AG10803 (cell line): ENCODE measurements around the gene SPEM3.

Experiments
- DNase-seq: peaks from one replicate; pipeline ENCODE4 v3.0.0; 2010; ENCODE audit warnings: low read depth
- H3K4me3 ChIP-seq: 2 replicates; pipeline ENCODE4 v1.5.1; 2011; ENCODE audit warnings: mild to moderate bottlenecking, low read length, control low read depth
- TF ChIP-seq, protein P1 (sequence below): conservative IDR thresholded peaks from 2 replicates; pipeline ENCODE4 v1.5.1; 2011; ENCODE audit warnings: mild to moderate bottlenecking, low read length, control low read depth, inconsistent platforms

Gene SPEM3

DNA sequence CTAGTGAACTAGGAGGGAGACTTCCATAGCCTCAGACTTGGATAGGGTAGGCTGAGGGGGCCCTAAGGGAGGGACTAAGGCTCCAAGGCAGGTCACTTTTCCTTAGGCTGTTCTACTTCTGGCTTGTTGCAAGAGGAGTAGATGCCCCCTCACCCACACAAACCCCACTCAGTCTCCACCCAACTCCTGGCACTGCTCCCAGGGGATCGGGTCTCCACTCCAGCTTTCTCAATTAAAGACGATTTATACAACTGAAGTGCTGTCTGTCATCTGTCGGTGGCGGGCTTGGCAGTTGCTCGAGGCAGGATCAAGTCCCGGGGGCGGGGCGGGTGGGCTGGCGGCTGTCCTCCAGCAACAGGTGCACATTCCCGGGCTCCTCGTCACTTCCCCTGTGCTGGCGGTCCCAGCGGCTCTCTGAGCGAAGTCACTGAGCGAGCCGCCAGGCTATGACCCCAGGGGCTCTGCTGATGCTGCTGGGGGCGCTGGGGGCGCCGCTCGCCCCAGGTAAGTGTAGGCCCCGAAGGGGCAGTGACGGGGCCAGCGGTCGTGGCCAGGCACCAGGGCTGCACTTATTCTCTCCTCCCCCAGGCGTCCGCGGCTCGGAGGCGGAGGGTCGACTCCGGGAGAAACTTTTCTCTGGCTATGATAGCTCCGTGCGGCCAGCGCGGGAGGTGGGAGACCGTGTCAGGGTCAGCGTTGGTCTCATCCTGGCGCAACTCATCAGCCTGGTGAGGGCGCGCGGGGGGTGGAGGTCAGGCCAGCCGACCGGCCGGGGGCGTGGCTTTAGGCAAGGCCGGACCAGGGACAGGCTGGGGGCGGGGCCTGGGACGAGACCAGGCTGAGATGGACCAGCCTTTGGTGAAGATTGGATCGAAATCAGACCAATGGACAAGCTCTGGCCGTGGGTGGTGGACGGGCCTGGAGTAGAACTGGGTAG, 16.3 kb downstream of the SPEM3 start, which contains the start of gene CHRNB1:
Gene CHRNB1 (plus strand): TSS at position 380 of the 937 bp plus-strand sequence. CDS start 67 bp downstream, at position 447.
- DNase-seq, result no peak
- peak within 1 kb of the TSS; percentile 37 for H3K4me3 ChIP-seq
- TF ChIP-seq, protein P1, sequence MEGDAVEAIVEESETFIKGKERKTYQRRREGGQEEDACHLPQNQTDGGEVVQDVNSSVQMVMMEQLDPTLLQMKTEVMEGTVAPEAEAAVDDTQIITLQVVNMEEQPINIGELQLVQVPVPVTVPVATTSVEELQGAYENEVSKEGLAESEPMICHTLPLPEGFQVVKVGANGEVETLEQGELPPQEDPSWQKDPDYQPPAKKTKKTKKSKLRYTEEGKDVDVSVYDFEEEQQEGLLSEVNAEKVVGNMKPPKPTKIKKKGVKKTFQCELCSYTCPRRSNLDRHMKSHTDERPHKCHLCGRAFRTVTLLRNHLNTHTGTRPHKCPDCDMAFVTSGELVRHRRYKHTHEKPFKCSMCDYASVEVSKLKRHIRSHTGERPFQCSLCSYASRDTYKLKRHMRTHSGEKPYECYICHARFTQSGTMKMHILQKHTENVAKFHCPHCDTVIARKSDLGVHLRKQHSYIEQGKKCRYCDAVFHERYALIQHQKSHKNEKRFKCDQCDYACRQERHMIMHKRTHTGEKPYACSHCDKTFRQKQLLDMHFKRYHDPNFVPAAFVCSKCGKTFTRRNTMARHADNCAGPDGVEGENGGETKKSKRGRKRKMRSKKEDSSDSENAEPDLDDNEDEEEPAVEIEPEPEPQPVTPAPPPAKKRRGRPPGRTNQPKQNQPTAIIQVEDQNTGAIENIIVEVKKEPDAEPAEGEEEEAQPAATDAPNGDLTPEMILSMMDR, result no peak

DNA sequence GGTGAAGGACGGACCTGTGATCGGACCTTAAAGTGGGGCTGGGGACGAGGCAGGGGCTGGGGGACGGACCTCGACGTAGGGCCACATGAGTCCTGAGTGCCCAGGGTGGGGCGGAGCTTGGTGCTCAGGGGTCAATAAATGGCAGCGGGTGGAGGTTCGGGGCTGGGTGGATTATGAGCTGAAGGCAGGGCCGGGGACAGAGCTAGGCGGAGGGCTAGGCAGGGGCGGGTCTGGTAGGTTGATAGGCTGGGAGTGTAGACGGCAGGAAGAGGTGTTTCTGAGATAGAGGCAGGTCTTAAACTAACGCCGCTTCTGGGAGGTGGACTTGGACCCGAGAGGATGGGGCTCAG, 16.9 kb downstream of the SPEM3 start:
- H3K4me3 ChIP-seq, result peak overlapping the region; percentile 37
- TF ChIP-seq, protein P1, result no peak
- no peak for DNase-seq

DNA sequence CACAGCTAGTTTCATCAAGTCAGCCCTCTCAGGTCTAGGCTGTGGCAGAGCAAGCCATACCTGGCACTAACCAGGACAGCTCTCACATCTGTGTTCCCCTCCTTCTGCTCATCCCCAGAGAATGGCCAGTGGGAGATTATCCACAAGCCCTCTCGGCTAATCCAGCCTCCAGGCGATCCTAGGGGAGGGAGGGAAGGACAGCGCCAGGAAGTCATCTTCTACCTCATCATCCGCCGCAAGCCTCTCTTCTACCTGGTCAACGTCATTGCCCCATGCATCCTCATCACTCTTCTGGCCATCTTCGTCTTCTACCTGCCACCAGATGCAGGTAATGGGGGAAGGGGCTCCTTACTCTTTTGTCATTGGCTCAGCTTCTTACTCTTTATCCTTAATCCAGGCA, 19.8 kb downstream of the SPEM3 start:
- DNase-seq, result no peak
- no peak overlapping the region for H3K4me3 ChIP-seq
- TF ChIP-seq, protein P1, result no peak

DNA sequence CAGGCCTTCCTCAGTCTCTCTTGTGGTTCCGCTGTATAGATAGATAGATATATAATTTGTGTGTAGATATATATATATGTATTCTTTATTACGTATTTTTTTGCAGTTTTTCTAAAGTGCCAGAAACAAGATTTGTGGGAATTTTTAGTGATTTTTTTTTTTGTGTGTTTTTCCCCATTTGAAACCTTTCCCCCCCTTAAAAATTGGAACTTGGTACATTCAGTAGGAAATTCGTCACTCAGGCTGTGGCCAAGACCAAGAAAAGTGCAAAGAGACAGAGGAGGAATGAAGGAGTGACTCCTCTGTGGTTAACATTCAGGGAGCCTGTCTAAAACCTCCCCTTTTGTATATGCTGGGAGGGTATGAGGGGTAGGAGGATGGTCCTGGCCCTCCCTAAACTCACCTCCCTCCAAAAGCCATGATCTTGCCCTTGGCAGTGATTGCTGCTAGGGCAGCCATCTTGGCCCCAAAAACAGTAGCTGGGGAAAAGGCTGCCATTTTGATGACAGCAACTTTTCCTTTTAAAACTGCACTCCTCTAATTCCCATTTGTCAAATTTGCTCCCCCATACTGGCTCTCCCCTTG, 31.4 kb downstream of the SPEM3 start:
- TF ChIP-seq, protein P1, result no peak
- no peak for DNase-seq
- no peak overlapping the region for H3K4me3 ChIP-seq

DNA sequence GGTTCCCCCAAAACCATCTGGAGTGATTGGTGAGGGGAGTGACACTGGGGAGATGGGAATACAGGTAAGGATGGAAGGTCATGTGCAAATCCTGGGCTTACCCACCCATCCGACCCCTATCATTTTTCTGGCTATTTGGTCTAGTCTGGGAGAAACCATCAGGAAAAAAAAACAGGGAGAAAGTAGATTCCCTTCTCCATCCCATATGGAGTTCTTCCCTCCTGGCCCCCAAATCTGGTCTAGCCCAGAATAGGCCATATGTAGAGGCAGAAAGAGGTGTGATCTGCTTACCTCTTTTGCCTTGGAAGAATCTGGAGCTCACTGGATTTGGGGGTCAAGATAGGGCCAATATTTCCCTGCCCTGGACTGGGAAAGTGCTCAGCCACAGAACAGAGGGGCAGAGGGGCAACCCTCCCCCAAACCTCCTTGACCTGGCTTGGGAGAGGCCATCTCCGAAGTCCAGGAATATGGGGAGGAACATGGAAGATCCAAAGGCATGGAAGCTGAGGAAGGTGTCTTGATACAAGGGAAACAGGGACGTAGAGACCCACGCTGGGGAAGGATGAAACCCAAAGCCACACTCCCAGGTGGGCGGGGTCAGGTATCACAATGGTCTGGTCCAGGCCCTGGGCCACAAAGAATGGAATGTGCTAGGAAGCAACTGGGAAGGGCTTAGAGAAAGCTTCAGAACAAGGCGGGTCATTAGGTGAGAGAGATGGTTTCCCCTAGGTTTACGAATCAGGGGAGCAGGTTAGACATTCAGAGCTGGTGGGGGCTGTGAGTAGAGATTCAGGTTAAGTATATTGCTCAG, 32.4 kb downstream of the SPEM3 start:
- TF ChIP-seq, protein P1, result no peak
- no peak for DNase-seq

DNA sequence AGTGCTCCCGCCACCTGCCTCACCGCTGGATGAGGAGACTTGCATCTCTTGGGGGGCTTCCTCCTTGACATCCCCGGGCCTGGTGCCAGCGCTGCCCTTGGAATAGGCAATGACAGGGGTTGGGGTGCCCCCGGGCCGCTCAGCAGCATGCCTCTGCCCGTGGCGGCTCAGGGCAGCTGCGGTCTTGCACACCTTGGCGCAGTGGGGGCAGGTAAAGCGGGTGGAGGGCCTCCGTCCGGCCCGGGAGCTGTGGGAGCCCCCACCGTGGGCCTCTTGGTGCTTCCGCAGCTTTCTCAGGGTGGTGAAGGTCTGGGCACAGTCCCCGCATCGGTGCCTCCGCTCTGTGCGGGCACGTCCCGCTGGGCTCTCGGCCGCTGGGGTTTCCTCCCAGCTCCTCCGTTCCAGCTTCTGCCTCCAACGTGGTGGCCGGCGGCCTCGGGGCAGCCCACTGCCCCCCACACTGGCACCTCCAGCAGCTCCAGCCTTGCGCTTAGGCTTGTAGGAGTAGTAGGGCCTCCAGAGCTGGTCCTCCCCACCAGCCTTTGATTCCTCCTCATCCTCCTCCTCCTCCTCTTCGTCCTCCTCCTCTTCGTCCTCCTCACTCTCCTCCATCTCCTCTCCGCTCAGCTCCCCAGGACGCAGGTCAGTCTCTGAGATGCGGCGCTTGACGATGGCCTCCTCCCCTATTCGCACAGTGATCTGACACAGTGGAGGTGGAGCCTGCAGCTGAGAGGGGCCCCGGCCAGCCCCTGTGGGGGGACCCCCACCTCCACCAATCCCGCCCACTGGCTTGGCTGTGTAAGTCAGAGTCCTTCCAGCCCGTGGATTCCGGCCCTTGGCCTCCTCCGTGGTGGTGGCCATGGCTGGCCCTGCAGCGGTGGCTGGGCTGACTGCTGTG, 34.1 kb downstream of the SPEM3 start:
- no peak for DNase-seq
- TF ChIP-seq, protein P1, result no peak
- no peak overlapping the region for H3K4me3 ChIP-seq

More for the DNA sequence above, 32.4 kb downstream of the SPEM3 start:
- H3K4me3 ChIP-seq, result no peak overlapping the region
